ENCODE results near the gene NHSL2. TPM values are rescaled to one million over a fixed set of nuclear protein-coding genes. Genes with fewer than 3 reads are reported as not detected.

Gene NHSL2
- total and polyA plus RNA-seq, 2 of the 13 experiments (the other 11 are each of a cell fraction or from before 2014, with no cell fraction given), result not detected

GRCh38 chrX:72018277-72019112 is 107.8 kb downstream of the NHSL2 start (continued):
- TF ChIP-seq ZNF280D (CRISPR knock-in tag; IDR thresholded peaks at IDR 0.05) (no peak), BCLAF1 (IDR thresholded peaks at IDR 0.05) (no peak), KLF11 (CRISPR knock-in tag; IDR thresholded peaks at IDR 0.05) (no peak), LCORL (IDR thresholded peaks at IDR 0.05) (no peak), LCORL (CRISPR knock-in tag; IDR thresholded peaks at IDR 0.05) (no peak), SATB2 (CRISPR knock-in tag; IDR thresholded peaks at IDR 0.05) (no peak), HNRNPLL (IDR thresholded peaks at IDR 0.05; ENCODE audit: low read depth, low read length, poor library complexity, severe bottlenecking) (peak; percentile 73), YEATS2 (CRISPR knock-in tag; IDR thresholded peaks at IDR 0.05; ENCODE audit: borderline replicate concordance) (no peak), ZMAT3 (CRISPR knock-in tag; conservative IDR thresholded peaks at IDR 0.05) (peak; percentile 85; the same call in 1 of the 2 replicates), NCOA5 (CRISPR knock-in tag; IDR thresholded peaks at IDR 0.05) (no peak), HOMEZ (CRISPR knock-in tag; IDR thresholded peaks at IDR 0.05; ENCODE audit: low read depth) (no peak), HOXA5 (CRISPR knock-in tag; IDR thresholded peaks at IDR 0.05) (peak; percentile 49; the same call in 1 of the 2 replicates), HMG20A (CRISPR knock-in tag; IDR thresholded peaks at IDR 0.05; ENCODE audit: borderline replicate concordance) (no peak), NRL (CRISPR knock-in tag; IDR thresholded peaks at IDR 0.05; ENCODE audit: borderline replicate concordance) (no peak), RERE (CRISPR knock-in tag; IDR thresholded peaks at IDR 0.05; ENCODE audit: low read depth) (no peak; the same call in 1 of the 2 replicates), ZFP41 (CRISPR knock-in tag; IDR thresholded peaks at IDR 0.05; ENCODE audit: borderline replicate concordance) (no peak)

All from HepG2 (cell line).